Right renal pelvis (tissue), 4 donors: Measurements from ENCODE around the gene TUFM. TPM values are rescaled to one million over a fixed set of nuclear protein-coding genes. Genes with fewer than 3 reads are reported as not detected.
"Not testable (repeated sequence)": the region's sequence is repeated elsewhere in the genome, so short reads cannot be mapped to it uniquely, and the experiment has no call there.

Experiments used
- DNase-seq, 4 donors: peaks; one replicate each; pipeline ENCODE4 v3.0.0-alpha.2; 2013; ENCODE audit warnings: low read depth in 4 of 4, low spot score in 3 of 4, missing footprints in 1 of 4
- polyA plus RNA-seq, 4 donors: library from polyadenylated mRNA; unstranded; fragments of 120-200 nt; gene quantifications; one replicate each; pipeline ENCODE4 v1.2.1, GENCODE V29; 2013; ENCODE audit not compliant: insufficient read length in 4 of 4

TUFM gene
- polyA plus RNA-seq, 4 donors, result 201 to 235 (median 207) TPM

DNA sequence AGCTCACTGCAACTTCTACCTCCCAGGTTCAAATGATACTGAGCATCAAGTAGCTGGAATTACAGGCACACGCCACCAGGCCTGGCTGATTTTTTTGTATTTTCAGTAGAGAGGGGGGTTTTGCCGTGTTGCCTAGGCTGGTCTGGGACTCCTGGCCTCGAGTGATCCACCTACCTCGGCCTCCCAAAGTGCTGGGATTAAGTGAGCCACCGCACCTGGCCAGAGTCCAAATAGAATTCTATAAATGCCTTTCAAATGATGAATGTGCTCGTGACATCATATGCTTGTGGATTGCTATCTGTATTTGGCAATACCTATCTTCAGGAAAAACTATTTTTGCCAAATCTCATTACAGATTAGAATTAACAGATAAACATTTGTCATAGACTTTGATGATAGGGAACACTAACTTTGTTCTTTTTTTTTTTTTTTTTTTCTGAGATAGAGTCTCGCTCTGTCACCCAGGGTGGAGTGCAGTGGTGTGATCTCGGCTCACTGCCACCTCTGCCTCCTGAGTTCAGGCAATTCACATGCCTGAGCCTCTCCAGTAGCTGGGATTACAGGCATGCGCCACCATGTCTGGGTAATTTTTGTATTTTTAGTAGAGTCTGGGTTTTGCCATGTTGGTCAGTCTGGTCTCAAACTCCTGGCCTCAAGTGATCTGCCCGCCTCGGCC, 38.6 kb downstream of the TUFM start:
- DNase-seq, result not testable (repeated sequence)

- DNase-seq, result peak; percentile 51 to 76 (median 59)
Measured at GRCh38 chr16:28802235-28803019, 43.7 kb downstream of the TUFM start.

Other genes with a start within 250 kb of the TUFM start
- gene SULT1A2, start 249.3 kb downstream of the TUFM start, polyA plus RNA-seq, result 1 to 10 TPM in 3 of 4 donors, under 1 TPM in 1; 0.83 to 2.3 (median 1.8) TPM
- 10 to 100 TPM; 20.8 to 29.4 (median 22.6) TPM for gene SULT1A1, start 236.3 kb downstream of the TUFM start, polyA plus RNA-seq
- gene NPIPB8, start 208.3 kb downstream of the TUFM start, polyA plus RNA-seq, result 1 to 10 TPM in 2 of 4 donors, not detected in 2; 1.2 to 1.3 TPM
- 100 to 1,000 TPM; 402 to 594 (median 528) TPM for gene EIF3C, start 134.9 kb downstream of the TUFM start, polyA plus RNA-seq
- gene NPIPB9, start 94.6 kb downstream of the TUFM start, polyA plus RNA-seq, result 1 to 10 TPM in 3 of 4 donors, under 1 TPM in 1; 1.00 to 2.0 (median 1.3) TPM
- 100 to 1,000 TPM in 2 of 4 donors, 10 to 100 TPM in 2; 92.5 to 130 (median 105) TPM for gene ATXN2L, start 23.3 kb downstream of the TUFM start, polyA plus RNA-seq
- 10 to 100 TPM; 61.7 to 80.0 (median 62.6) TPM for gene SH2B1, start 17.5 kb upstream of the TUFM start, polyA plus RNA-seq
- gene ATP2A1, start 32.1 kb upstream of the TUFM start, polyA plus RNA-seq, result 1 to 10 TPM; 3.0 to 5.0 (median 4.1) TPM
- 10 to 100 TPM; 17.7 to 25.8 (median 18.9) TPM for gene RABEP2, start 78.9 kb upstream of the TUFM start, polyA plus RNA-seq
- gene CD19, start 85.6 kb upstream of the TUFM start, polyA plus RNA-seq, result 1 to 10 TPM; 3.3 to 5.3 (median 3.9) TPM
- gene NFATC2IP, start 104.6 kb upstream of the TUFM start, polyA plus RNA-seq, result 10 to 100 TPM; 30.7 to 40.7 (median 33.2) TPM
- gene SPNS1, start 128.4 kb upstream of the TUFM start, polyA plus RNA-seq, result 10 to 100 TPM; 38.8 to 61.7 (median 41.5) TPM
- gene LAT, start 138.7 kb upstream of the TUFM start, polyA plus RNA-seq, result 10 to 100 TPM in 1 of 4 donors, 1 to 10 TPM in 3; 4.5 to 10.1 (median 5.7) TPM